ENCODE data around the gene CAPS2.
A peak's percentile ranks its signal among the peaks of the same experiment; 100 is the strongest.

Gene CAPS2

DNA sequence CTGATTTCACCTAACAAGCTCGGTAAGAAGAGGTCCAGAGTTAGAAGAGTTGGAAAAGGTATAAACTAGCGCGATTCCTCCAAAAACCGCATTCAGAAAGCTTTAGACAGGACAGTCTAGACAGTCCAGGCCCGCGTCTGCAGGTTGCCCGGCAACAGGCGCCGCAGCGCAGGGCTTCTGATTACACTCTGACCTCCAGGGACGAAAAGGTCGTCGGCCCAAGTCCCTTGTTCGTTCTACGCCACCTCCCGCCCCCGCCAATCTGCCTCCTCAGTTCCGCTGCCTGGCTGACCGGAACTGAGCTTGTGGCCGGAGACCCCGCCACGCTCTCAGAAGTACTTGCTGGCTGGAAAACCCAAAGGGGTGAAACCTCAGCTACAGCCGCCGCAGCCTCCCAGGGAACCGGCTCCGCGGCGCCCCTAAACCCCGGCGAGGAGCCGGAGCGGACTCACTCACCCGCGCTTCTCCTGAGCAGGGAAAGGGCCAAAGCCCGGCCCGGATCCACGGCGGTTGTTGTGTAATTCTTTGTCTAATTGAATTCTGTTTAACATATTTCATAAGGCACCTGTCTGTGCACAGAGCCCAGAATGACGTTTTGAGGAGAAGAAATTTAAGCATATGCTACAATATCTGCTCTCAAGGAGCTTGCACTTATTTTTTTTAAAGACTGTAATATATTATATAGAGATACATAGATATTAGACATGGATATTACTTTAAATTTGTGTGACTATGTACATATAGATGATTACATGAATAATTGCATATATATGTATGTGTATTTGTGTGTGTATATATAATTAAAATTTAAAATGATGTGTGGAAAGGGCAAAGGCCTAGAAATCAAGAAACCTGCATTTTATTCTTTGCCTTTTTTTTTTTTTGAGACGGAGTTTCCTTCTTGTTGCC is at the start of gene CAPS2:
CAPS2 (minus strand) TSS at position 407 of the 909 bp plus-strand sequence. CDS start 3,826 bp downstream, outside the sequence.
- peak; percentile 68 for DNase-seq

DNA sequence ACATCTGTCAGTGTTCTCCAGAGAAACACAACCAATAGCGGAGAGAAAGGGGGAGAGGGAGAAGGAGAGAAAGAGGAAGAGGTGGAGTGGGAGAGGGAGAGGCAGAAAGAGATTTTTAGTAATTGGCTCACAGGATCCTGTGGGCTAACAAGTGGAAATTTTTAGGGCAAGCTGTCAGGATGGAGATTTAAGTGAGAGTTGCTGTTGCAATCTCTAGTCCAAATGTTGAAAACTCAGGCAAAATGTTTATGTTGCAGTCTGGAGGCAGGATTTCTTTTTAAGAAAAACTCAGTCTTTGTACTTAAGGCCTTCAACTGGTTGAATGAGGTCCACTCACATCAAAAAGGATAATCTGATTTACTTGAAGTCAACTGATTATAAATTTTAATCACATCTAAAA is 48.2 kb upstream of the CAPS2 start:
- DNase-seq: no peak

DNA sequence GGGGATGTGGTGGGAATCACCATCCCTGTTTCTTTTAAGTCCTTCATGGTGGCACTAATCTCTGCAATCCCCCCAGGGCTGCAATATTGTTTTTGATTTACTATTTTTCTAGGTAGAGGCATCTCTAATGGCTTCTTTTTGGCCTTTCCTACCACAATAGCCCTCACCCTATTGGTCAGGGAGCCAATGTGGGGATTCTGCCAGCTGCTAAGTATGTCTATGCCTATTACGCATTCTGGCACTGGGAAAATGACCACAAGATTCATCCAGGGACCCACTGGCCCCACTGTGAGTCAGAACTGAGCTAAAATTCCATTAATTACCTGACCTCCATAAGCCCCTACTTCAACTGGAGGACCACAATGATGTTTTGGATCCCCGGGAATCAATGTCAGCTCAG is 44.8 kb upstream of the CAPS2 start:
- DNase-seq: no peak

DNA sequence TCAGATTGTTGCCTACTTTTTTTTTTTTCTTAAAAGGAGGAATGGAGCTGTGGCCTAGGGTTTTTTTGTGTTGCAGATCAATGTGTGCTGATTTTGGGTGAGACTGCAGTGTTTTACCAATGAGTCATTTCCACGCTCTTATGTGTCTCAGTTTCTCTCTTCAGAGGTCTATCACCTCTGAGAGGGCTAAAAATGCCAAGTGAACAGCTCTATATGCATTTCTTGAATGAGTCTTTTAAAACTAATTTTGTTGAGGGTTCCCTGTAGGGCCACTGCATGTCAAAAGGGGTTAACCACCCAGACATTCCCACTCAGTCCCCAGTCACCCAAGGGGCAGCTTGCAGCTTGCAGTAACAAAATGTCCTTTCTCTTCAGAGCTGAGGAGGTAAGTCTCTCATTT is 36.5 kb upstream of the CAPS2 start:
- DNase-seq: no peak

DNA sequence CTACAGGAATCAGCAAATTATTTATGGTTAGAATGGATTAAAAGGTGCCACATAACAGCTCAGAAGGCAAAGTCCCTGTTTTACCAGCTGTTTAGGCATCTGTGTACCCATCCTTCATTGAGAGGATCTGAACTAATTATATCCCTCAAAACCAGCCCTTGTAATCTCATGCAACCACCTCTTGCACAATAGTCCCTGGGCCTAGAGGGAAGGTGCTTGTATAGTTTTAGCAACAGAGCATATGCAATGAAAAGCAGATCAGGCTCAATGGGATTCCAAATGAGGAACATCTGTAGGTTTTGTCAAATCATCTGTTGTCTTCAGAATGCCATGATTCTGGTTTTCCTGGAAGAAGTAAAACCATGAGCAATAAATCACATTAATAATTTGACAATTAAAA is 34.8 kb upstream of the CAPS2 start:
- DNase-seq: no peak

DNA sequence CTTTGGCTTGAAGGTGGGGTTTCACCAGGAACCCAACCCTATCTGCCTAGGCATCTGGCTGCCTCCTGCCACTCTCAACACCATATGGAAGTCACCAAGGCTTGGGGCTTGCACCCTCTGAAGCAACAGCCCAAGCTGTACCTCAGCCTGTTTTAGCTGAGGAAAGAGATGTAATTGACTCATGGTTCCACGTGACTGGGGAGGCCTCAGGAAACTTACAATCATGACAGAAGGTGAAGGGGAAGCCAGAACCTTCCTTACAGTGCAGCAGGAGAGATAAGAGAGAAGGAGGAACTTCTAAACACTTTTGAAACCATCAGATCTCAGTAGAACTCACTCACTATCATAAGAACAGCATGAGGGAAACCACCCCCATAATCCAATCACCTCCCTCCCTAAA is 31.3 kb upstream of the CAPS2 start:
- DNase-seq: no peak

DNA sequence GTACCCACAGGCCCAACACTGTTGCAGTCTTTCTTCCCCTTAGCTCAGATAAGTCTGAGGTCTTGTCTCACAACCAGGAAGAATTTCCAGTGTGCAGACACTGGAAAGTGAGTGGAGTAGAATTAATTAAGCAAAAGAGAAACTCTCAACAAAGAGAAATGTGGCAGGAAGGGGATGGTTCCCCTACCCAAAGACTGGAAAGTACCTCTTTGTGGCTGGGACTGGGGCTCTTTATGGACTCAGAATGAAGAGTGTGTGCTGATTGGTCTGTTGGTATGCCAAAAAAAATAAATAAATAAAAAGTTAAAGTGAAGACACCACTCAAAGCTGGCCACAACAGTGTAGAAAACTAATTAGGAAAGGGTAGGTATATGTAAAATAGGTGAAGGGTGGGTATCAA is 30.8 kb upstream of the CAPS2 start:
- no peak for DNase-seq

DNA sequence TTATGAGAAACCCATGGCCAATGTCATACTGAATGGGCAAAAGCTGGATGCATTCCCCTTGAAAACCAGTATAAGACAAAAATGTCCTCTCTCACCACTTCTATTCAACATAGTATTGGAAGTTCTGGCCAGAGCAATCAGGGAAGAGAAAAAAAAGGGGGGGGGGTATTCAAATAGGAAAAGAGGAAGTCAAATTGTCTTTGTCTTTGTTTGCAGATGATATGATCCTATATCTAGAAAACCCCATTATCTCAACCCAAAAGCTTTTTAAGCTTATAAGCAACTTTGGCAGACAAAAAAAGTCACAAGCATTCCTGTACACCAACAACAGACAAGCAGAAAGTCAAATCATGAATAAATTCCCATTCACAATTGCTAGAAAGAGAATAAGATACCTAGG is 23.9 kb upstream of the CAPS2 start:
- DNase-seq: no peak

DNA sequence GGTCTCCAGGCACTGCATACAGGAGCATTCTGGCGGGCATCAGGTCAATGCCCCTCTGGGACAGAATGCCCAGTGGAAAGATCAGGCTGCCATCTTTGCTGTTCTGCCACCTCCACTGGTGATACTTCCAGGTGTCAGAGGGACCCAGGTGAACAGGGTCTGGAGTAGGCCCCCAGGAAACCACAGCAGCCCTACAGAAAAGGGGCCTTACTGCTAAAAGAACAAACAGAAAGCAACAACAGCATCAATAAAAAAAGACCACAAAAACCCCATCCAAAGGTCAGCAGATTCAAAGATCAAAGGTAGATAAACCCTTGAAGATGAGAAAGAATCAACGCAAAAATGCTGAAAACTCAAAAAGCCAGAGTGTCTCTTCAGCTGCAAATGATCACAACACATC is 20.3 kb upstream of the CAPS2 start:
- no peak for DNase-seq

DNA sequence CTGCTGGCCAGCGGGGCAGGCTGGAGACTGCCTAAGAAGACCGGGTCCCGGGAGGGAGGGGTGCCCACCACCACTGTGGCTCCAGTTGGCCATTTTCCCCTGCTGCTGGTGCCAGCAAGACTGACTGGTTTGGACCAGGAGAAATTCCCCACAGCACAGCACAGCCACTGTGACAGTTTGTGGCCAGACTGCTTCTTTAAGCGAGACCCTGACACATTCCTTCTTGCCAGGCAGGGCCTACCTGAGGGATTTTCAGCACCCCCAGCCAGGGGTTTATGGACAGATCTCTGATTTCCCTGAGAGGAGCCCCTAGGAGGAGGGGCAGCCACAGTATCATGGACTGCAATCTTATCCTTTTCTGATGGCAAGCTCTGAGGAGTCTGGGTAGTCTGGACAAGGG is 19.8 kb upstream of the CAPS2 start:
- DNase-seq: no peak

DNA sequence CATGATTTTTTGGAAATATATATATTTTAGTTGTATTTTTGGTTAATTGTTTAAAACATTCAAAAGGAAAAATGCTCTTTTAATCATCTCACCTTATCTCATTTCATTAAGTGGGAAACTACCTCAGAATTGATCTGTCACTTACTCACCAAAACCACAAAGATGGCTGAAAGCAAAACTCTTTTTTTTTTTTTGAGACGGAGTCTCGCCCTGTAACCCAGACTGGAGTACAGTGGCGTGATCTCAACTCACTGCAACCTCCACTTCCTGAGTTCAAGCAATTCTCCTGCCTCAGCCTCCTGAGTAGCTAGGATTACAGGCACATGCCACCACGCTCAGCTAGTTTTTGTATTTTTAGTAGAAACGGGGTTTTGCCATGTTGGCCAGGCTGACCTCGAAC is 16.1 kb upstream of the CAPS2 start:
- peak; percentile 27 for DNase-seq

DNA sequence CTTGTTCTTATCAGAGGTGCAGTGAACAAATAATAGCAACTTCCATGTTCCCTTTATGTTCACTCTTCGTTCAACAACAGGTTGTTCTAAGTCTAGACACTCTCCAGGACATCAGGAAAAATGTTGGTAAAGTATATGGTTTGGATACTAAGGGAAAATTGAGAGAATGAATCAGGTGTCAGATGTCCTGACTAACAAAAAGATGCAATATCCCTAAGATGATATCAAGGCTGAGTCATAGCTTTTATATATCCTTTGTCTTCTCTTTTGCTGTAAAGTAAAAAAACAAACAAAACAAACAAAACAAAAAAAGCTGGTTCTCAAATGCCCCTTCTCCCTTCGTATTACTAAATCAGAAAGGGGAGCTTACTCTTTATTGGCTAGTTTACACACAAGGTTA is 15.4 kb upstream of the CAPS2 start:
- no peak for DNase-seq

DNA sequence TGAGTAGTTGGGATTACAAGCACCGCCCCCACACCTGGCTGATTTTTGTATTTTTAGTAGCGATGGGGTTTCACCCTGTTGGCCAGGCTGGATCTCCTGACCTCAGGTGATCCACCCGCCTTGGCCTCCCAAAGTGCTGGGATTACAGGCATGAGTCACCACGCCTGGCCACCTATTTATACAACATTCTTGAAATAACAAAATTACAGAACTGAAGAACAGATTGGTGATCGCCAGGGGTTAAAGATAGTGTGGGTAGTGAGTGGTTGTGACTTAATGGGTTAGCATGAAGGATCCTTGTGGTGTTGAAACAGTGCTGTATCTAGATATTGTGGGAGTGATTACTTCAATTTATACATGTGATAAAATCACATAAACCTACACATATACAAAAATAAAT is 11.7 kb upstream of the CAPS2 start:
- no peak for DNase-seq

DNA sequence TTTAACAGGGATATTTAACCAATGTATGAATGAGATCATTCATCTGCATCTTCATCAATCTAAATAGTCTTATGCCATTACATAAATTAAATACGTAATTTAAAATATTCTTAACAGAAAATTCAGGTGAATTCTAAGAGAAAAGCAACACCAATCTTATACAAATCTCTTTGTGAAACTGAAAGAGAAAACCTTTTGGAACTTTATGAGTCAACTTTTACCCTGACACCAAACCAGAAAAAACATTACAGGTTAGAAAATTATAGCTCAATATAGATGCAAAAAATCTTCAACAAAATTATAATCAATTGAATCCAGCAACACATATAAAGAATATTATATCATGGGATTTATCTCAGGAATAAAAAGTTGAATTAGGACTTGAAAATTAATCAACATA is 7.8 kb upstream of the CAPS2 start:
- no peak for DNase-seq

DNA sequence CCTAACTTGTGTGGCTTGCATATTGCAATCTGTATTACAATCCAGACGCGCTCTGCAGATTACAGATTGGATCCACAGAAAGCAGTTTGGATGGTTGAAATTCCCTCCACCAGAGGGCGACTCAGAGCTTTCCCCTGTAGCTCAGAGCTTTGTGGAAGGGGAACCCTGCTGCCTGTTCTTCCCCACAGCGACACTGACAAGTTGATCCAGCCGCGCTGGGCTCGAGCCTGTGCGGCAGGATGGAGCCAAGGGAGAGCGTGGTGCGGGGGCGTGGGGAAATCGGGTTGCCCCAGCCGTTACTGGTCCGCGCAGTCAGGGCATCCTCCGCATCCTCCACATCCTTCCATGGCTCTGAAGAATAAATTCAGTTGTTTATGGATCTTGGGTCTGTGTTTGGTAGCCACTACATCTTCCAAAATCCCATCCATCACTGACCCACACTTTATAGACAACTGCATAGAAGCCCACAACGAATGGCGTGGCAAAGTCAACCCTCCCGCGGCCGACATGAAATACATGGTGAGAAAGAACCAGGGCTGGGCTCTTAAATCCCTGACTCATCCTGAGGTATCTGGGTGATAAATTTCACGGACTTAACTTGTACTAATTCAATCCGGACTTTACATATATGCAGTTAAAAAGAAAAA is 4.4 kb upstream of the CAPS2 start, which contains the start of gene GLIPR1L1:
GLIPR1L1 (plus strand) TSS at position 287 of the 647 bp plus-strand sequence; CDS start at position 346, 59 bp downstream.
- DNase-seq: peak; percentile 87

DNA sequence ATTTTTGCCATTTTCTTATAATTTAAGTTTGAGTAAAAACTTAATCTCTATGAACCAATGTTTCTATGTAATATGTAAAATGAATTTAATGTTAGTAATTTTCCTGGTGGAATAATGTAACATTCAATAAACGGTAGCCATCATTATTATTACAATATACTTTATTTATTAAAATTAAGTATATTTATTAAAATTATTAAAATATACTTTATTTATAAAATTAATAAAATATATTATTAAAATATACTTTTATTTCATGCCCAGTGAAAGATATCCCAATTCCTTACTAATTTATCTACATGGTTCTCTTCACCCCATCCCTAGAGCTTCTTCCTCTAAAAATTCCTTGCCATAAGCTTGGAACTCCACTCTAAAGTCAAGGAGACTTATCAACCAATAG is 2.5 kb downstream of the CAPS2 start:
- no peak for DNase-seq

DNA sequence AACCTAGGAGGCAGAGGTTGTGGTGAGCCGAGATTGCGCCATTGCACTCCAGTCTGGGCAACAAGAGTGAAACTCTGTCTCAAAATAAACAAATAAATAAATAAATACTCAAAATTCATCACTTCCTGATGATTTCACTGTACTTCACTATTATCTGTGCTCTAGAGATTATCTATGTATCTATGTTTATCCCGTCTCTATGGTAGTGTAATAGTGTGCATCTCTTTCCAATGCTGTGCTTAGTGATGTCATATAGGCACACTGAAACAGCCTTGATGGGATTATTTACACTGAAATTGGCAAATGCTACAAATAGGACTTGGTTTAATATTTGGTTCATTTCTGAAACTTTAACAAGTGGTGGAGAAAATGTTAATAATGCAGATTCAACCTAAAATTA is 6.5 kb downstream of the CAPS2 start:
- DNase-seq: no peak

DNA sequence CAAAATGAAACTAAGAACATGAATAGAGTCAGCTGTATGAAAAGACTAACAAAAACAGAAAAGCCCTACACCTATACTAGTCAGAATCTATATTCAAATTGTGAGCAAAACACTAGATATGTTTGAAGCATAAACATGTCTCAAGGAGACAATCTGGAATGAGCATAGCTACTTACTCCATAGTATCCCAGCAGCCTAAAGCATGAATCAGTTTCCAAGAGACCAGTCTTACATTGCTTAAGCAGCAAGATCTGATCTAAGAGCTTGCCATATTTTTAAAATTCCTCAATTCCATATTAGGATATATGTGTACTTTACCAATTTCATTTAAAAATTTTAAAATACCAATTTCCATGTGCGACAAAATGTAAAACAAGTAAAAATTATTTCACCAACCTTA is 7.7 kb downstream of the CAPS2 start:
- no peak for DNase-seq

DNA sequence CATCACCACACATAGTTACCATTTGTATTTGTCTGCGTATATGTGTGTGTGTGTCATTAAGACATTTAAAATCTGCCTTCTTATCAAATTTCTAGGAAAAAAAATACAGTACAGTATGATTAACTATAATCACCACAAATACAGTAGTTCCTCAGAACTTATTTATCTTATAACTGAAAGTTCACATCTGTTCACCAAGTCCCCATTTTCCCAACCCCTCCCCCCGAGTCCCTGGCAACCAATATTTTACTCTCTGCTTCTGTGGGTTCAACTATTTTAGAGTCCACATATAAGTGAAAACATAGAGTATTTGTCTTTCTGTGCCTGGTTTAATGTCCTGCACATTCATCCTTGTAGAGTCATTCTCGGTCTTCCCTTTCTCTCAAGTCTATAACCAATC is 12.3 kb downstream of the CAPS2 start:
- DNase-seq: no peak

DNA sequence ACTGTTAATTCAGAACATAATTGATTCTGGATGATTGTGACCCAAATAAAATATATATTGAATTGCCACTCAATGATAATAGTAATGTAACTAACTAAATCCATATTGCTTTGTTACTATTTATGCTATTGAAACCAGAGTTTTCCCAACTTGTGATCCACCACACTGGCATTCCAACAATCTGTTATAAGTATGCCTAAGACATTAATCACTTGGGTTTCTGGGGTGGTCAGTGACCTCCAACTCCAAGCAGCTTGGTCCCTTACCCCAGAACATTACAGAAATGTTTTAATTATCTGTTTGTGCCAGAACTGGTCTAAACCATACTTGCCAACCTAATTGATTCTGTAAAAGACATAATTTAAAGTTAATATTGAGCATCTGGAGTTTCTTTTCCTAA is 14.6 kb downstream of the CAPS2 start:
- no peak for DNase-seq

DNA sequence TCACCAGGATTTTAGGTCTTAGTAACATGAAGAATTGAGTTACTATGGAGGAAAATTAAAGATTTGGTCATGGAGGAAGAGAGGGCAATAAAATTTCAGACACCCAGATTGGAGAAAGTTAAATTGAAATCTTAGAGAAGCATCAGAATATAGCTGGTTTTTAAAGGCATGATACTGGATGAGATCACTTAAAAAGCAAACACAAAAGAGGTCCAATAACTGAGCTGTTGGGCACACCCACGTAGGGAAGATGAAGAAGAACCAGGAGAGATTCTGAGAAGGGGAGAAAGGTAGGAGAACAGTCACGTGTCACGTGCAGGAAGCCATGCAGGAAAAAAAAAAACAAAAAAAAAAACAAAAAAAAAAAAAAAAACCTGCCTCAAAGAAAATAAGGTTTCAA is 18.8 kb downstream of the CAPS2 start:
- DNase-seq: no peak

DNA sequence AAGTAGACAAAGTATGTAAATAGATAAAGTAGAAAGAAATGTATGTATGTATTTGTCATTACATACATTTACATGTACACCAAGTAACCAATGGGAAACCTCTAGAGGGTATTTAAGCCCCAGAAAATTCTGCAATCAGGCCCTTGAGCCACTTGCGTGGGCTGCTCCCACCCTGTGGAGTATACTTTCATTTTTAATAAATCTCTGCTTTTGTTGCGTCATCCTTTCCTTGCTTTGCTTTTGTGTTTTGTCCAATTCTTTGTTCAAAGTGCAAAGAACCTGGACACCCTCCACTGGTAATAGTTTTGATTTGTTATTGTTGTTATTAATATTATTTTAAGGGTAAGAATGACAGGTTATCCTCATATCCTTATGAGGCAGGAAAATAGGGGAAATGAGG is 21.8 kb downstream of the CAPS2 start:
- no peak for DNase-seq

DNA sequence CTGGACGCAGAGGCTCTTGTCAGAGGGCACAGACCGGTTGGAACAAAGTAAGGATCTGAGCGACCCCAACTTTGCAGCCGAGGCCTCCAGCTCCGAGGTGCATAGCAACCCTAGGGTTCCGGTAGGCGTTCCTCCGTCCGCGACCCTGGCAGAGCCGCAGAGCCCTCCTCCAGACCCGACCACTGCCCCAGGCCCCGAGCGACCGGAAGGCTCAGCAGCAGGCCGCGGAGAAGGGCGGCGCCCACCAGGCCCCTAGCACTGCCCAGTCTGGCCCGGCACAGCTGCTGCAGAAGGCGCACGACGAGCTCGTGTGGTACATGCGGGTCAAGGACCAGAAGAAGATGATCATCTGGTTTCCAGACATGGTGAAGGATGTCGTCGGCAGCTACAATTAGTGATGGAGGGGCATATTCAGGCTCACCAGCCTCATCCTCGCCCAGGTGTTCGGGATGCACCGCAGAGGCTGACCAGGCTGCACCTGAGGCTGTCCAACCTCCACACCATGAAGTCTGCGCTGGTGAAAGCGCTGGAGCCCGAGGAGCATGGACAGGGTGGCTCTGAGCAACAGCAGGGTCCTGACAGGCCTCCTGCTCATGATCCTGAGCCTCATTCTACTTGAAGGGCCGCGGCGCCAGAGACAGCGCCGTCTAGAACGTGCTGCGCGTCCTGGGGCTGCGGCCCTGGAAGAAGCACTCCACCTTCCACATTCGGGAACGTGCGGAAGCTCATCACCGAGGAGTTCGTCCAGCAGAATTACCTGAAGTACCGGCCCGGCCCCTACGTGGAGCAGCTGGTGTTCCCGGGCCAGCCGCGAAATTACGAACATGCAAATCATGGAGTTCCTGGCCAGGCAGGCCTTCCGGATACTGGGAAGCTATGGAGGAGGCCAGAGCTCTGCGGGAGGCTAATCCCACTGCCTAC is 24.5 kb downstream of the CAPS2 start:
- DNase-seq: no peak

Measured in stimulated activated CD4-positive, alpha-beta T cell treated with anti-CD3 and anti-CD28 coated beads, Interleukin-4, amount 100 ng/mL, for 24 hours (primary cell).